Coronary artery (tissue), 2 donors: ENCODE data around the gene RAB5B.
A peak's percentile ranks its signal among the peaks of the same experiment; 100 is the strongest.

Source experiments
- DNase-seq: peaks from one replicate; pipeline ENCODE4 v3.0.0-alpha.2; 2017; ENCODE audit warnings: low spot score
- H3K27ac ChIP-seq, 2 donors: fragments of 200-600 bp; sonication (generic); one replicate each; pipeline ENCODE4 v1.5.1; 2016 to 2019
- H3K4me3 ChIP-seq: fragments of 200-600 bp; sonication (generic); 2 replicates; pipeline ENCODE4 v1.5.1; 2016; ENCODE audit warnings: mild to moderate bottlenecking, moderate library complexity
- CTCF ChIP-seq: fragments of 200-600 bp; sonication (generic); IDR thresholded peaks from one replicate; pipeline ENCODE4 v1.5.1; 2019; ENCODE audit warnings: antibody characterized with exemption

The RAB5B gene

GRCh38 chr12:55929306-55929791, 44.5 kb upstream of the RAB5B start:
- H3K4me3 ChIP-seq, result no peak overlapping the region
- H3K27ac ChIP-seq, result peak overlapping the region in 1 of 2 donors; percentile 98
- no peak for DNase-seq
- no peak for TF ChIP-seq CTCF

- H3K4me3 ChIP-seq, result peak within 1 kb of the TSS; percentile 87
- TF ChIP-seq CTCF, result peak; percentile 22
- DNase-seq, result no peak
- peak within 1 kb of the TSS; percentile 81 to 87 for H3K27ac ChIP-seq
Observed at GRCh38 chr12:55930771-55931316, 43.0 kb upstream of the RAB5B start, which contains the start of gene DGKA. Gene DGKA (plus strand): TSS chr12:55931162. CDS start chr12:55936504, 5,342 bp downstream.

GRCh38 chr12:55931317-55931779, 42.5 kb upstream of the RAB5B start:
- DNase-seq, result peak; percentile 78
- peak overlapping the region; percentile 81 to 87 for H3K27ac ChIP-seq
- peak overlapping the region; percentile 87 for H3K4me3 ChIP-seq
- no peak for TF ChIP-seq CTCF

- DNase-seq, result peak; percentile 86
- TF ChIP-seq CTCF, result no peak
- peak overlapping the region; percentile 87 for H3K4me3 ChIP-seq
Observed at GRCh38 chr12:55931780-55932550, 41.9 kb upstream of the RAB5B start.

GRCh38 chr12:55932551-55932910, 41.3 kb upstream of the RAB5B start:
- Histone ChIP-seq H3K4me3 (peak overlapping the region; percentile 87), H3K27ac (peak overlapping the region; percentile 81 to 87)
- no peak for TF ChIP-seq CTCF
- DNase-seq, result no peak

More at GRCh38 chr12:55931780-55932550, 41.9 kb upstream of the RAB5B start:
- peak overlapping the region; percentile 81 to 87 for H3K27ac ChIP-seq

- Histone ChIP-seq H3K27ac (peak overlapping the region; percentile 81 to 87), H3K4me3 (peak overlapping the region; percentile 87)
- DNase-seq, result no peak
- TF ChIP-seq CTCF, result no peak
Observed at GRCh38 chr12:55933169-55933798, 40.6 kb upstream of the RAB5B start.
